PFSK-1 (cell line): ENCODE results near the gene RETSAT.

Experiments used
- FOXP2 ChIP-seq: optimal IDR thresholded peaks from 2 replicates; pipeline ENCODE3; 2011; ENCODE audit warnings: borderline replicate concordance, control low read depth, inconsistent platforms; ENCODE audit not compliant: insufficient read depth; ENCODE audit errors: extremely low read length, extremely low read depth
- POLR2AphosphoS5 ChIP-seq: IDR thresholded peaks from 2 replicates; pipeline ENCODE4 v1.6.1; 2012; ENCODE audit warnings: low read depth, mild to moderate bottlenecking, control low read depth, low read length, moderate library complexity
- REST ChIP-seq, 2 experiments: IDR thresholded peaks; 2 replicates each; pipeline versions ENCODE4 v1.6.1 to v1.8.0; 2011 to 2012; ENCODE audit warnings: low read depth in 2 of 2, low read length in 2 of 2, control low read depth in 1 of 2, inconsistent platforms in 1 of 2, mild to moderate bottlenecking in 1 of 2, moderate library complexity in 1 of 2; ENCODE audit not compliant: insufficient read depth in 1 of 2
- SIN3A ChIP-seq: IDR thresholded peaks from 2 replicates; pipeline ENCODE4 v1.6.1; 2012; ENCODE audit warnings: mild to moderate bottlenecking, low read length, moderate library complexity, borderline replicate concordance; ENCODE audit not compliant: insufficient read depth
- TAF1 ChIP-seq: IDR thresholded peaks from 2 replicates; pipeline ENCODE4 v1.6.1; 2012; ENCODE audit warnings: low read length, control low read depth, borderline replicate concordance; ENCODE audit not compliant: insufficient read depth

RETSAT gene

GRCh38 chr2:85307527-85307897, 46.8 kb downstream of the RETSAT start:
- no peak for TF ChIP-seq FOXP2
- TF ChIP-seq SIN3A = no peak
- TF ChIP-seq POLR2AphosphoS5 = no peak
- TF ChIP-seq TAF1 = no peak
- no peak for TF ChIP-seq REST (IDR thresholded peaks at IDR 0.05; ENCODE audit: insufficient read depth in 1 of 2, low read depth in 2 of 2, low read length in 2 of 2)

- TF ChIP-seq FOXP2 (no peak), SIN3A (no peak), TAF1 (no peak), REST (IDR thresholded peaks at IDR 0.05; ENCODE audit: insufficient read depth in 1 of 2, low read depth in 2 of 2, low read length in 2 of 2) (no peak), POLR2AphosphoS5 (no peak)
These were observed 50.4 kb downstream of the RETSAT start for GRCh38 chr2:85303780-85304531.

- no peak for TF ChIP-seq SIN3A
- TF ChIP-seq POLR2AphosphoS5 = no peak
- no peak for TF ChIP-seq FOXP2
- TF ChIP-seq REST (IDR thresholded peaks at IDR 0.05; ENCODE audit: insufficient read depth in 1 of 2, low read depth in 2 of 2, low read length in 2 of 2) = no peak
- TF ChIP-seq TAF1 = no peak
These were observed 52.2 kb downstream of the RETSAT start for GRCh38 chr2:85302121-85302520.
